G401 (cell line): ENCODE measurements around the gene GBP5. TPM values are rescaled to one million over a fixed set of nuclear protein-coding genes. Genes with fewer than 3 reads are reported as not detected.
"Not testable (repeated sequence)": the region's sequence is repeated elsewhere in the genome, so short reads cannot be mapped to it uniquely, and the experiment has no call there.

Source experiments
- DNase-seq: peaks from one replicate; pipeline ENCODE4 v3.0.0-alpha.2; 2015; ENCODE audit warnings: low spot score
- in situ Hi-C: cut with HindIII; loops from 2 replicates; pipeline ENCODE4 v1.10.0; 2016; ENCODE audit warnings: low sequenced_read_pairs, mixed read lengths
- total RNA-seq: library from RNA; depleted of rRNA; stranded (reverse); fragments of >200 nt; shearing (Covaris generic); gene quantifications from 2 replicates; pipeline ENCODE4 v1.2.3, GENCODE V29; 2014; rRNA removed

The GBP5 gene
- total RNA-seq, result not detected in 2 replicates

GRCh38 chr1:89272269-89273041 lies at the start of gene GBP5:
GBP5 (minus strand) TSS chr1:89272860; CDS start chr1:89269555, 3,305 bp downstream.
- in situ Hi-C loops, DNase-seq: not testable (repeated sequence)

GRCh38 chr1:89322402-89322801 lies 49.7 kb upstream of the GBP5 start:
- no peak for DNase-seq
- in situ Hi-C loops, result no loop called here

- DNase-seq, result no peak
- in situ Hi-C loops, result no loop called here
These were observed 39.9 kb upstream of the GBP5 start for GRCh38 chr1:89312572-89312971.

GRCh38 chr1:89311757-89312156 lies 39.1 kb upstream of the GBP5 start:
- in situ Hi-C loops, result no loop called here
- no peak for DNase-seq

GRCh38 chr1:89310976-89311375 lies 38.3 kb upstream of the GBP5 start:
- in situ Hi-C loops, result no loop called here
- no peak for DNase-seq

GRCh38 chr1:89310505-89310904 lies 37.8 kb upstream of the GBP5 start:
- in situ Hi-C loops, result no loop called here
- DNase-seq, result no peak

GRCh38 chr1:89309828-89310227 lies 37.2 kb upstream of the GBP5 start:
- in situ Hi-C loops, result no loop called here
- DNase-seq, result no peak

- in situ Hi-C loops, result no loop called here
- DNase-seq, result no peak
These were observed 33.6 kb upstream of the GBP5 start for GRCh38 chr1:89306273-89306672.

- in situ Hi-C loops, result no loop called here
- no peak for DNase-seq
These were observed 32.8 kb upstream of the GBP5 start for GRCh38 chr1:89305493-89305892.

- in situ Hi-C loops, result no loop called here
- DNase-seq, result no peak
These were observed 32.0 kb upstream of the GBP5 start for GRCh38 chr1:89304572-89305230.

GRCh38 chr1:89302697-89303332 lies 30.2 kb upstream of the GBP5 start:
- DNase-seq, result no peak
- in situ Hi-C loops, result no loop called here

GRCh38 chr1:89299739-89300463 lies 27.2 kb upstream of the GBP5 start:
- in situ Hi-C loops, DNase-seq: not testable (repeated sequence)

- no peak for DNase-seq
- in situ Hi-C loops, result no loop called here
These were observed 25.8 kb upstream of the GBP5 start for GRCh38 chr1:89298461-89298860.

GRCh38 chr1:89295187-89295586 lies 22.5 kb upstream of the GBP5 start:
- in situ Hi-C loops, result no loop called here
- DNase-seq, result no peak

GRCh38 chr1:89291276-89291675 lies 18.6 kb upstream of the GBP5 start:
- DNase-seq, result no peak
- in situ Hi-C loops, result no loop called here

GRCh38 chr1:89288051-89288340 lies 15.3 kb upstream of the GBP5 start:
- in situ Hi-C loops, result no loop called here

GRCh38 chr1:89287181-89288050 lies 14.8 kb upstream of the GBP5 start:
- in situ Hi-C loops, result no loop called here
- no peak for DNase-seq

More at GRCh38 chr1:89288051-89288340, 15.3 kb upstream of the GBP5 start:
- no peak for DNase-seq

GRCh38 chr1:89286549-89287180 lies 14.0 kb upstream of the GBP5 start:
- in situ Hi-C loops, result no loop called here
- DNase-seq, result no peak
